Natural killer cell treated with Interleukin-12 subunit alpha and Interleukin-12 subunit beta and Interleukin-15 and Interleukin-18, amount 100 ng/mL, for 72 hours (primary cell): ENCODE data around the gene ECPAS. TPM values are rescaled to one million over a fixed set of nuclear protein-coding genes. Genes with fewer than 3 reads are reported as not detected.
"Not testable (repeated sequence)": the region's sequence is repeated elsewhere in the genome, so short reads cannot be mapped to it uniquely, and the experiment has no call there.

ENCODE experiments used
- ATAC-seq, 2 donors: fragments of 150-1000 bp; cut with Tn5 transposase in 1 of 2; sonication (Bioruptor Pico), chemical (Tn5 transposase) in 1 of 2; 2 replicates each; pipeline ENCODE4 v1.10.0; 2021
- DNase-seq: peaks from one replicate; pipeline ENCODE4 v3.0.0; 2022; ENCODE audit warnings: low spot score
- H3K27ac Mint-ChIP-seq, 2 donors: 1 replicate in 1 of 2; 2 replicates in 1 of 2; pipeline ENCODE4 v1.8.0; 2022; ENCODE audit warnings: mixed read lengths in 2 of 2, mild to moderate bottlenecking in 1 of 2, moderate library complexity in 1 of 2
- H3K27me3 Mint-ChIP-seq, 2 donors: 1 replicate in 1 of 2; 2 replicates in 1 of 2; pipeline ENCODE4 v1.8.0; 2022; ENCODE audit warnings: mixed read lengths in 2 of 2
- H3K36me3 Mint-ChIP-seq: one replicate; pipeline ENCODE4 v1.8.0; 2022; ENCODE audit warnings: mixed read lengths
- H3K4me1 Mint-ChIP-seq, 2 donors: 1 replicate in 1 of 2; 2 replicates in 1 of 2; pipeline ENCODE4 v1.8.0; 2022; ENCODE audit warnings: low read depth in 2 of 2, mixed read lengths in 2 of 2, mild to moderate bottlenecking in 1 of 2
- H3K4me3 Mint-ChIP-seq: one replicate; pipeline ENCODE4 v1.8.0; 2022; ENCODE audit warnings: mixed read lengths
- H3K9me3 Mint-ChIP-seq: 2 replicates; pipeline ENCODE4 v1.8.0; 2022; ENCODE audit warnings: mixed read lengths
- total RNA-seq, 2 donors: library from RNA; stranded (reverse); gene quantifications; one replicate each; pipeline ENCODE4 v1.2.3, GENCODE V29; 2022

ECPAS gene
- total RNA-seq, 2 donors from 2014 or later = 97.6 to 114 TPM

- H3K27ac Mint-ChIP-seq, H3K4me1 Mint-ChIP-seq, H3K4me3 Mint-ChIP-seq, DNase-seq, ATAC-seq, H3K9me3 Mint-ChIP-seq, H3K36me3 Mint-ChIP-seq: not testable (repeated sequence)
- peaks cover 13 to 22% of the 10 kb centered on the region in 2 donors for H3K27me3 Mint-ChIP-seq
These were observed 13.0 kb upstream of the ECPAS start for GRCh38 chr9:111497196-111497595.

GRCh38 chr9:111484572-111484894, 350 bp upstream of the ECPAS start:
- Mint-ChIP-seq H3K27me3 (peaks cover 3 to 8% of the 10 kb centered on the region in 2 donors), H3K27ac (peak overlapping the region; percentile 85 to 87), H3K4me3 (peak overlapping the region; percentile 84), H3K9me3 (no peaks in the 10 kb centered on the region), H3K36me3 (no peaks in the 10 kb centered on the region), H3K4me1 (peaks cover 24 to 27% of the 10 kb centered on the region in 2 donors)
- ATAC-seq (no peak), DNase-seq (no peak)

GRCh38 chr9:111483439-111483857, 735 bp downstream of the ECPAS start:
- Mint-ChIP-seq H3K4me3 (no peak overlapping the region), H3K36me3 (no peaks in the 10 kb centered on the region), H3K27me3 (peaks cover 3 to 8% of the 10 kb centered on the region in 2 donors), H3K4me1 (peaks cover 31 to 32% of the 10 kb centered on the region in 2 donors), H3K9me3 (no peaks in the 10 kb centered on the region), H3K27ac (no peak overlapping the region)
- DNase-seq (peak; percentile 65), ATAC-seq (peak; percentile 63 to 68)

- no peaks in the 10 kb centered on the region for H3K36me3 Mint-ChIP-seq
- DNase-seq (peak; percentile 81), ATAC-seq (peak; percentile 55 to 68)
- peak overlapping the region; percentile 82 for H3K4me3 Mint-ChIP-seq
- no peaks in the 10 kb centered on the region for H3K9me3 Mint-ChIP-seq
- H3K27ac Mint-ChIP-seq = peak overlapping the region; percentile 72 to 91
- peaks cover 3 to 8% of the 10 kb centered on the region in 2 donors for H3K27me3 Mint-ChIP-seq
- peaks cover 31 to 32% of the 10 kb centered on the region in 2 donors for H3K4me1 Mint-ChIP-seq
These were observed 1.3 kb downstream of the ECPAS start for GRCh38 chr9:111482694-111483438.

- peak overlapping the region; percentile 72 to 91 for H3K27ac Mint-ChIP-seq
- DNase-seq = no peak
- H3K27me3 Mint-ChIP-seq = no peaks in the 10 kb centered on the region
- H3K4me1 Mint-ChIP-seq = peaks cover 38% of the 10 kb centered on the region in 2 donors
- H3K4me3 Mint-ChIP-seq = peak overlapping the region; percentile 82
- no peaks in the 10 kb centered on the region for H3K36me3 Mint-ChIP-seq
- no peak for ATAC-seq
- H3K9me3 Mint-ChIP-seq = no peaks in the 10 kb centered on the region
These were observed 2.1 kb downstream of the ECPAS start for GRCh38 chr9:111481885-111482636.

GRCh38 chr9:111477677-111478076, 6.5 kb downstream of the ECPAS start:
- DNase-seq = no peak
- peaks cover 50 to 53% of the 10 kb centered on the region in 2 donors for H3K4me1 Mint-ChIP-seq
- no peak for ATAC-seq
- peak overlapping the region in 1 of 2 donors; percentile 32 for H3K27ac Mint-ChIP-seq
- H3K9me3 Mint-ChIP-seq = no peaks in the 10 kb centered on the region
- no peaks in the 10 kb centered on the region for H3K36me3 Mint-ChIP-seq
- H3K27me3 Mint-ChIP-seq = no peaks in the 10 kb centered on the region
- peak overlapping the region; percentile 9 for H3K4me3 Mint-ChIP-seq

- Mint-ChIP-seq H3K4me3 (no peak overlapping the region), H3K27me3 (no peaks in the 10 kb centered on the region), H3K36me3 (no peaks in the 10 kb centered on the region), H3K9me3 (no peaks in the 10 kb centered on the region), H3K27ac (no peak overlapping the region), H3K4me1 (peaks cover 44 to 47% of the 10 kb centered on the region in 2 donors)
- no peak for DNase-seq
- no peak for ATAC-seq
These were observed 9.0 kb downstream of the ECPAS start for GRCh38 chr9:111475195-111475594.

GRCh38 chr9:111474385-111474784, 9.8 kb downstream of the ECPAS start:
- Mint-ChIP-seq H3K4me3 (no peak overlapping the region), H3K4me1 (peaks cover 44 to 51% of the 10 kb centered on the region in 2 donors), H3K27me3 (no peaks in the 10 kb centered on the region), H3K27ac (no peak overlapping the region), H3K9me3 (no peaks in the 10 kb centered on the region), H3K36me3 (no peaks in the 10 kb centered on the region)
- DNase-seq = no peak
- no peak for ATAC-seq

GRCh38 chr9:111467778-111468367, 16.3 kb downstream of the ECPAS start:
- Mint-ChIP-seq H3K36me3 (peaks cover 5% of the 10 kb centered on the region), H3K4me1 (peaks cover 41 to 42% of the 10 kb centered on the region in 2 donors), H3K27ac (peak overlapping the region in 1 of 2 donors; percentile 6), H3K4me3 (no peak overlapping the region), H3K9me3 (no peaks in the 10 kb centered on the region), H3K27me3 (no peaks in the 10 kb centered on the region)
- DNase-seq (no peak), ATAC-seq (no peak)

- Mint-ChIP-seq H3K4me3 (no peak overlapping the region), H3K27me3 (no peaks in the 10 kb centered on the region), H3K4me1 (peaks cover 28 to 31% of the 10 kb centered on the region in 2 donors), H3K9me3 (no peaks in the 10 kb centered on the region), H3K27ac (no peak overlapping the region), H3K36me3 (peaks cover 5% of the 10 kb centered on the region)
- no peak for ATAC-seq
- no peak for DNase-seq
These were observed 21.1 kb downstream of the ECPAS start for GRCh38 chr9:111463048-111463447.

- no peak for DNase-seq
- Mint-ChIP-seq H3K27ac (no peak overlapping the region), H3K9me3 (no peaks in the 10 kb centered on the region), H3K4me1 (peaks cover 23 to 27% of the 10 kb centered on the region in 2 donors), H3K27me3 (no peaks in the 10 kb centered on the region), H3K36me3 (no peaks in the 10 kb centered on the region), H3K4me3 (no peak overlapping the region)
- ATAC-seq = no peak
These were observed 25.8 kb downstream of the ECPAS start for GRCh38 chr9:111458139-111459009.

- no peaks in the 10 kb centered on the region for H3K36me3 Mint-ChIP-seq
- no peaks in the 10 kb centered on the region for H3K27me3 Mint-ChIP-seq
- H3K27ac Mint-ChIP-seq = no peak overlapping the region
- H3K4me1 Mint-ChIP-seq = peaks cover 28 to 33% of the 10 kb centered on the region in 2 donors
- ATAC-seq (no peak), DNase-seq (no peak)
- H3K4me3 Mint-ChIP-seq = no peak overlapping the region
- no peaks in the 10 kb centered on the region for H3K9me3 Mint-ChIP-seq
These were observed 27.7 kb downstream of the ECPAS start for GRCh38 chr9:111456529-111456928.

GRCh38 chr9:111455638-111456037, 28.5 kb downstream of the ECPAS start:
- ATAC-seq (no peak), DNase-seq (no peak)
- H3K9me3 Mint-ChIP-seq = no peaks in the 10 kb centered on the region
- H3K4me3 Mint-ChIP-seq = no peak overlapping the region
- H3K4me1 Mint-ChIP-seq = peaks cover 28 to 33% of the 10 kb centered on the region in 2 donors
- no peak overlapping the region for H3K27ac Mint-ChIP-seq
- H3K27me3 Mint-ChIP-seq = no peaks in the 10 kb centered on the region
- no peaks in the 10 kb centered on the region for H3K36me3 Mint-ChIP-seq
